Measurements from ENCODE around the gene MCAT. TPM values are rescaled to one million over a fixed set of nuclear protein-coding genes. Genes with fewer than 3 reads are reported as not detected.

The MCAT gene
- total RNA-seq (10 to 100 TPM; 10.0 to 19.4 TPM), polyA plus RNA-seq (ENCODE audit: insufficient read length in 2 of 2) (10 to 100 TPM; 31.9 to 32.3 TPM)
- long read RNA-seq, donor 1, transcript MCAT-201 (4 exons, 2,056 nt), result minor isoform, 8 of 24 reads
- long read RNA-seq, donor 1, transcript MCAT-202 (3 exons, 1,134 nt), result major isoform, 14 of 24 reads
- long read RNA-seq, donor 1, partial matches to known transcripts, result 0 of 24 reads
- long read RNA-seq, donor 1, other reads (novel, unspliced or antisense), result 0 of 24 reads
- long read RNA-seq, donor 2, partial matches to known transcripts, result 0 of 5 reads
- long read RNA-seq, donor 2, other reads (novel, unspliced or antisense), result 0 of 5 reads
- long read RNA-seq, donor 3, partial matches to known transcripts, result 0 of 7 reads
- long read RNA-seq, donor 3, other reads (novel, unspliced or antisense), result 0 of 7 reads
- long read RNA-seq, donor 4, transcript MCAT-201 (4 exons, 2,056 nt), result major isoform, 9 of 16 reads
- long read RNA-seq, donor 4, transcript MCAT-202 (3 exons, 1,134 nt), result minor isoform, 7 of 16 reads
- long read RNA-seq, donor 4, partial matches to known transcripts, result 0 of 16 reads
- long read RNA-seq, donor 4, other reads (novel, unspliced or antisense), result 0 of 16 reads

- Histone ChIP-seq H3K9me3 (ENCODE audit: control insufficient read depth, insufficient read depth, low read length) (no peaks in the 10 kb centered on the region), H3K36me3 (ENCODE audit: control insufficient read depth, insufficient read depth, low read length) (peaks cover 33% of the 10 kb centered on the region), H3K4me1 (ENCODE audit: control insufficient read depth, insufficient read depth, low read length) (peaks cover 18% of the 10 kb centered on the region), H3K27ac (ENCODE audit: low read depth, low read length) (peak within 1 kb of the TSS; percentile 67), H3K4me3 (ENCODE audit: low read depth, low read length) (peak within 1 kb of the TSS; percentile 80), H3K27me3 (ENCODE audit: control insufficient read depth, insufficient read depth, low read length) (no peaks in the 10 kb centered on the region)
- DNase-seq (ENCODE audit: low read depth in 4 of 6, low spot score in 6 of 6), result peak; percentile 50 to 94 (median 70)
- under 1% methylated on average over 83 of the region's 83 CpGs for WGBS (ENCODE audit: insufficient coverage)
Observed at GRCh38 chr22:43142880-43143562, at the start of gene MCAT. Gene MCAT, minus strand, starts transcription at chr22:43143398. Its CDS starts 50 bp downstream, at chr22:43143348.

- no peaks in the 10 kb centered on the region for H3K27me3 ChIP-seq (ENCODE audit: control insufficient read depth, insufficient read depth, low read length)
- H3K9me3 ChIP-seq (ENCODE audit: control insufficient read depth, insufficient read depth, low read length), result no peaks in the 10 kb centered on the region
- H3K4me3 ChIP-seq (ENCODE audit: low read depth, low read length), result no peak overlapping the region
- no peaks in the 10 kb centered on the region for H3K36me3 ChIP-seq (ENCODE audit: control insufficient read depth, insufficient read depth, low read length)
- H3K4me1 ChIP-seq (ENCODE audit: control insufficient read depth, insufficient read depth, low read length), result peaks cover 5% of the 10 kb centered on the region
- no peak for DNase-seq (ENCODE audit: low read depth in 4 of 6, low spot score in 6 of 6)
- no peak overlapping the region for H3K27ac ChIP-seq (ENCODE audit: low read depth, low read length)
Observed at GRCh38 chr22:43191831-43192230, 48.6 kb upstream of the MCAT start.

GRCh38 chr22:43188829-43189545 lies 45.8 kb upstream of the MCAT start:
- DNase-seq (ENCODE audit: low read depth in 4 of 6, low spot score in 6 of 6), result no peak
- Histone ChIP-seq H3K27me3 (ENCODE audit: control insufficient read depth, insufficient read depth, low read length) (no peaks in the 10 kb centered on the region), H3K9me3 (ENCODE audit: control insufficient read depth, insufficient read depth, low read length) (no peaks in the 10 kb centered on the region), H3K4me1 (ENCODE audit: control insufficient read depth, insufficient read depth, low read length) (peaks cover 20% of the 10 kb centered on the region), H3K4me3 (ENCODE audit: low read depth, low read length) (no peak overlapping the region), H3K27ac (ENCODE audit: low read depth, low read length) (no peak overlapping the region), H3K36me3 (ENCODE audit: control insufficient read depth, insufficient read depth, low read length) (peaks cover 3% of the 10 kb centered on the region)
- 87% methylated on average over 3 of the region's 5 CpGs for WGBS (ENCODE audit: insufficient coverage)

- Histone ChIP-seq H3K27ac (ENCODE audit: low read depth, low read length) (peak overlapping the region; percentile 92), H3K36me3 (ENCODE audit: control insufficient read depth, insufficient read depth, low read length) (peaks cover 9% of the 10 kb centered on the region), H3K4me3 (ENCODE audit: low read depth, low read length) (peak overlapping the region; percentile 64), H3K27me3 (ENCODE audit: control insufficient read depth, insufficient read depth, low read length) (no peaks in the 10 kb centered on the region), H3K4me1 (ENCODE audit: control insufficient read depth, insufficient read depth, low read length) (peaks cover 20% of the 10 kb centered on the region), H3K9me3 (ENCODE audit: control insufficient read depth, insufficient read depth, low read length) (no peaks in the 10 kb centered on the region)
- DNase-seq (ENCODE audit: low read depth in 4 of 6, low spot score in 6 of 6), result peak; percentile 86 to 98 (median 92)
- 7% methylated on average over 48 of the region's 86 CpGs for WGBS (ENCODE audit: insufficient coverage)
Observed at GRCh38 chr22:43187171-43188099, 44.2 kb upstream of the MCAT start.

GRCh38 chr22:43186272-43187170 lies 43.3 kb upstream of the MCAT start, which contains the start of gene TTLL12:
Gene TTLL12, minus strand, starts transcription at chr22:43187134. Its CDS starts 65 bp downstream, at chr22:43187069.
- Histone ChIP-seq H3K4me3 (ENCODE audit: low read depth, low read length) (peak within 1 kb of the TSS; percentile 64), H3K36me3 (ENCODE audit: control insufficient read depth, insufficient read depth, low read length) (peaks cover 19% of the 10 kb centered on the region), H3K27me3 (ENCODE audit: control insufficient read depth, insufficient read depth, low read length) (no peaks in the 10 kb centered on the region), H3K9me3 (ENCODE audit: control insufficient read depth, insufficient read depth, low read length) (no peaks in the 10 kb centered on the region), H3K27ac (ENCODE audit: low read depth, low read length) (peak within 1 kb of the TSS; percentile 92), H3K4me1 (ENCODE audit: control insufficient read depth, insufficient read depth, low read length) (peaks cover 20% of the 10 kb centered on the region)
- peak in 2 of 6 donors; percentile 84 to 86 for DNase-seq (ENCODE audit: low read depth in 4 of 6, low spot score in 6 of 6)
- WGBS (ENCODE audit: insufficient coverage), result under 1% methylated on average over 62 of the region's 87 CpGs

GRCh38 chr22:43185860-43186261 lies 42.7 kb upstream of the MCAT start:
- WGBS (ENCODE audit: insufficient coverage), result 17% methylated on average over 8 of the region's 12 CpGs
- H3K9me3 ChIP-seq (ENCODE audit: control insufficient read depth, insufficient read depth, low read length), result no peaks in the 10 kb centered on the region
- H3K27ac ChIP-seq (ENCODE audit: low read depth, low read length), result no peak overlapping the region
- peaks cover 20% of the 10 kb centered on the region for H3K4me1 ChIP-seq (ENCODE audit: control insufficient read depth, insufficient read depth, low read length)
- peak overlapping the region; percentile 58 for H3K4me3 ChIP-seq (ENCODE audit: low read depth, low read length)
- DNase-seq (ENCODE audit: low read depth in 4 of 6, low spot score in 6 of 6), result peak in 2 of 6 donors; percentile 72 to 86
- peaks cover 24% of the 10 kb centered on the region for H3K36me3 ChIP-seq (ENCODE audit: control insufficient read depth, insufficient read depth, low read length)
- no peaks in the 10 kb centered on the region for H3K27me3 ChIP-seq (ENCODE audit: control insufficient read depth, insufficient read depth, low read length)

GRCh38 chr22:43183496-43184277 lies 40.5 kb upstream of the MCAT start:
- peaks cover 46% of the 10 kb centered on the region for H3K36me3 ChIP-seq (ENCODE audit: control insufficient read depth, insufficient read depth, low read length)
- DNase-seq (ENCODE audit: low read depth in 4 of 6, low spot score in 6 of 6), result no peak
- no peak overlapping the region for H3K27ac ChIP-seq (ENCODE audit: low read depth, low read length)
- no peak overlapping the region for H3K4me3 ChIP-seq (ENCODE audit: low read depth, low read length)
- H3K4me1 ChIP-seq (ENCODE audit: control insufficient read depth, insufficient read depth, low read length), result peaks cover 20% of the 10 kb centered on the region
- no peaks in the 10 kb centered on the region for H3K9me3 ChIP-seq (ENCODE audit: control insufficient read depth, insufficient read depth, low read length)
- no peaks in the 10 kb centered on the region for H3K27me3 ChIP-seq (ENCODE audit: control insufficient read depth, insufficient read depth, low read length)
- WGBS (ENCODE audit: insufficient coverage), result 92% methylated on average over 8 of the region's 12 CpGs

Measured in spinal cord (tissue), 10 donors.